HEK293 (cell line): ENCODE data around the gene HARS1.

Source experiments
- CTCF ChIA-PET: fragments of 350-600 bp; formaldehyde crosslinking; extraction: SDS; loops from one replicate; lab custom pipeline; 2021; ENCODE audit warnings: antibody characterized with exemption; lab: Yijun Ruan, JAX
- POLR2A ChIA-PET: fragments of 300-600 bp; formaldehyde crosslinking; extraction: SDS; loops from one replicate; lab custom pipeline; 2020; ENCODE audit warnings: antibody characterized with exemption, inconsistent platforms; lab: Yijun Ruan, JAX
- H3K27ac ChIP-seq: fragments of 200-500 bp; sonication (Bioruptor generic); 2 replicates; pipeline ENCODE4 v1.5.1; 2014; ENCODE audit warnings: low read depth, low read length, control low read depth, inconsistent platforms; ENCODE audit errors: extremely low read depth
- H3K36me3 ChIP-seq, 2 experiments: fragments of 200-500 bp in 1 of 2; sonication (Bioruptor generic) in 1 of 2; 1 replicate in 1 of 2; 2 replicates in 1 of 2; pipeline ENCODE4 v1.5.1; 2014 to 2017; ENCODE audit warnings: inconsistent platforms in 2 of 2, low read length in 2 of 2; ENCODE audit not compliant: control insufficient read depth in 2 of 2, insufficient read depth in 1 of 2
- H3K4me1 ChIP-seq: fragments of 200-500 bp; sonication (Bioruptor generic); 2 replicates; pipeline ENCODE4 v1.5.1; 2014; ENCODE audit warnings: mild to moderate bottlenecking, low read length, inconsistent platforms; ENCODE audit not compliant: control insufficient read depth, insufficient read depth
- H3K4me3 ChIP-seq: 2 replicates; pipeline ENCODE4 v1.5.1; 2011; ENCODE audit warnings: low read depth, mild to moderate bottlenecking, control low read depth, low read length, moderate library complexity
- H3K9me3 ChIP-seq: fragments of 200-500 bp; sonication (Bioruptor generic); 2 replicates; pipeline ENCODE4 v1.5.1; 2014; ENCODE audit warnings: low read depth, low read length, inconsistent platforms; ENCODE audit not compliant: control insufficient read depth, insufficient read depth
- EGR2 ChIP-seq: fragments of 450-650 bp; formaldehyde crosslinking; IDR thresholded peaks from 2 replicates; pipeline ENCODE4 v1.5.1; 2016; ENCODE audit warnings: low read depth, missing biosample characterization, missing genetic modification characterization
- SCRT1 ChIP-seq: fragments of 450-650 bp; formaldehyde crosslinking; IDR thresholded peaks from 2 replicates; pipeline ENCODE4 v1.5.1; 2016; ENCODE audit warnings: missing biosample characterization, missing genetic modification characterization, borderline replicate concordance
- TRIM28 ChIP-seq: IDR thresholded peaks from 2 replicates; pipeline ENCODE4 v1.6.1; 2011; ENCODE audit warnings: low read length, control low read depth, borderline replicate concordance
- ZBTB10 ChIP-seq: fragments of 450-650 bp; formaldehyde crosslinking; IDR thresholded peaks from 2 replicates; pipeline ENCODE4 v1.5.1; 2016; ENCODE audit warnings: missing biosample characterization, missing genetic modification characterization
- ZBTB48 ChIP-seq: fragments of 450-650 bp; formaldehyde crosslinking; IDR thresholded peaks from 2 replicates; pipeline ENCODE4 v1.5.1; 2016; ENCODE audit warnings: missing biosample characterization, missing genetic modification characterization
- ZBTB7A ChIP-seq: fragments of 450-650 bp; formaldehyde crosslinking; IDR thresholded peaks from 2 replicates; pipeline ENCODE4 v1.5.1; 2016; ENCODE audit warnings: low read depth, missing biosample characterization, missing genetic modification characterization
- ZEB2 ChIP-seq: fragments of 450-650 bp; formaldehyde crosslinking; IDR thresholded peaks from 2 replicates; pipeline ENCODE4 v1.5.1; 2016; ENCODE audit warnings: missing biosample characterization, missing genetic modification characterization
- ZIC2 ChIP-seq: fragments of 450-650 bp; formaldehyde crosslinking; IDR thresholded peaks from 2 replicates; pipeline ENCODE4 v1.5.1; 2016; ENCODE audit warnings: missing biosample characterization, missing genetic modification characterization
- ZNF114 ChIP-seq: fragments of 450-650 bp; formaldehyde crosslinking; IDR thresholded peaks from 2 replicates; pipeline ENCODE4 v1.5.0; 2017; ENCODE audit warnings: missing biosample characterization, missing genetic modification characterization
- ZNF248 ChIP-seq: fragments of 450-650 bp; formaldehyde crosslinking; IDR thresholded peaks from 2 replicates; pipeline ENCODE4 v1.5.1; 2017; ENCODE audit warnings: missing biosample characterization, missing genetic modification characterization
- ZNF354C ChIP-seq: fragments of 450-650 bp; formaldehyde crosslinking; IDR thresholded peaks from 2 replicates; pipeline ENCODE4 v1.5.1; 2016; ENCODE audit warnings: missing biosample characterization, missing genetic modification characterization, low read depth, borderline replicate concordance
- ZNF473 ChIP-seq: fragments of 450-650 bp; formaldehyde crosslinking; IDR thresholded peaks from 2 replicates; pipeline ENCODE4 v1.5.1; 2017; ENCODE audit warnings: missing biosample characterization, missing genetic modification characterization
- ZNF664 ChIP-seq: fragments of 450-650 bp; formaldehyde crosslinking; IDR thresholded peaks from 2 replicates; pipeline ENCODE4 v1.5.1; 2016; ENCODE audit warnings: missing biosample characterization, missing genetic modification characterization
- ZXDB ChIP-seq: fragments of 450-650 bp; formaldehyde crosslinking; IDR thresholded peaks from 2 replicates; pipeline ENCODE4 v1.5.1; 2016; ENCODE audit warnings: missing biosample characterization, missing genetic modification characterization
- TF ChIP-seq, protein P1 (sequence below): fragments of 450-650 bp; formaldehyde crosslinking; IDR thresholded peaks from 2 replicates; pipeline ENCODE4 v1.5.1; 2016; ENCODE audit warnings: missing biosample characterization, missing genetic modification characterization, low read depth
- TF ChIP-seq, protein P2 (sequence below): fragments of 450-650 bp; IDR thresholded peaks from 2 replicates; pipeline ENCODE4 v1.5.1; 2018; ENCODE audit warnings: missing biosample characterization, missing genetic modification characterization
- TF ChIP-seq, protein P3 (sequence below): fragments of 450-650 bp; formaldehyde crosslinking; IDR thresholded peaks from 2 replicates; pipeline ENCODE4 v1.5.1; 2016; ENCODE audit warnings: missing biosample characterization, missing genetic modification characterization

Gene HARS1

GRCh38 chr5:140630292-140631035 lies 60.7 kb downstream of the HARS1 start (continued):
- TF ChIP-seq ZNF248 (tag by site-specific recombination): no peak
- TF ChIP-seq, all 188 proteins: peak for 0

DNA sequence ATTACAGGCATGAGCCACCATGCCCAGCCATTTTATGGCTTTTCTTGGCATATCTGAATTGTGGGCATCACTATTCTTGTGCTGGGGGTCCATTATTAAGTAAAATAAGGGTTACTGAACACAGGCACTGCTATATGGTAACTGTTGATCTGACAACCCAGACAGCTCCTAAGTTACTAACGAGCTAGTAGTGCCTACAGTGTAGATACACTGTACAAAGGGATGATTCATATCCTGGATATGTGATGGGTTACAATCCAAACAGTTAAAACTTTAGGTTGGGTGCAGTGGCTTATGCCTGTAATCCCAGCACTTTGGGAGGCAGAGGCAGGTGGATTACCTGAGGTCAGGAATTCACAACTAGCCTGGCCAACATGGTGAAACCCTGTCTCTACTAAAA lies 62.5 kb downstream of the HARS1 start:
- POLR2A ChIA-PET: no interaction called here

More for the DNA sequence above, 62.5 kb downstream of the HARS1 start:
- Histone ChIP-seq H3K27ac (no peak overlapping the region), H3K36me3 (no peaks in the 10 kb centered on the region), H3K4me3 (no peak overlapping the region), H3K9me3 (no peaks in the 10 kb centered on the region; the same call in 1 of the 2 replicates), H3K4me1 (no peaks in the 10 kb centered on the region)
- CTCF ChIA-PET: no interaction called here
- TF ChIP-seq SCRT1 (tag by site-specific recombination) (no peak), ZNF354C (no peak), ZBTB48 (tag by site-specific recombination) (no peak), ZIC2 (tag by site-specific recombination) (no peak), ZNF473 (tag by site-specific recombination) (no peak), EGR2 (tag by site-specific recombination) (no peak), ZXDB (tag by site-specific recombination) (no peak), TRIM28 (no peak), ZNF664 (tag by site-specific recombination) (no peak), ZBTB10 (tag by site-specific recombination) (no peak), ZBTB7A (no peak), ZEB2 (no peak), ZNF114 (tag by site-specific recombination) (no peak)
- TF ChIP-seq, protein P1, sequence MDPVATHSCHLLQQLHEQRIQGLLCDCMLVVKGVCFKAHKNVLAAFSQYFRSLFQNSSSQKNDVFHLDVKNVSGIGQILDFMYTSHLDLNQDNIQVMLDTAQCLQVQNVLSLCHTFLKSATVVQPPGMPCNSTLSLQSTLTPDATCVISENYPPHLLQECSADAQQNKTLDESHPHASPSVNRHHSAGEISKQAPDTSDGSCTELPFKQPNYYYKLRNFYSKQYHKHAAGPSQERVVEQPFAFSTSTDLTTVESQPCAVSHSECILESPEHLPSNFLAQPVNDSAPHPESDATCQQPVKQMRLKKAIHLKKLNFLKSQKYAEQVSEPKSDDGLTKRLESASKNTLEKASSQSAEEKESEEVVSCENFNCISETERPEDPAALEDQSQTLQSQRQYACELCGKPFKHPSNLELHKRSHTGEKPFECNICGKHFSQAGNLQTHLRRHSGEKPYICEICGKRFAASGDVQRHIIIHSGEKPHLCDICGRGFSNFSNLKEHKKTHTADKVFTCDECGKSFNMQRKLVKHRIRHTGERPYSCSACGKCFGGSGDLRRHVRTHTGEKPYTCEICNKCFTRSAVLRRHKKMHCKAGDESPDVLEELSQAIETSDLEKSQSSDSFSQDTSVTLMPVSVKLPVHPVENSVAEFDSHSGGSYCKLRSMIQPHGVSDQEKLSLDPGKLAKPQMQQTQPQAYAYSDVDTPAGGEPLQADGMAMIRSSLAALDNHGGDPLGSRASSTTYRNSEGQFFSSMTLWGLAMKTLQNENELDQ (tag by site-specific recombination): no peak
- TF ChIP-seq, protein P2, sequence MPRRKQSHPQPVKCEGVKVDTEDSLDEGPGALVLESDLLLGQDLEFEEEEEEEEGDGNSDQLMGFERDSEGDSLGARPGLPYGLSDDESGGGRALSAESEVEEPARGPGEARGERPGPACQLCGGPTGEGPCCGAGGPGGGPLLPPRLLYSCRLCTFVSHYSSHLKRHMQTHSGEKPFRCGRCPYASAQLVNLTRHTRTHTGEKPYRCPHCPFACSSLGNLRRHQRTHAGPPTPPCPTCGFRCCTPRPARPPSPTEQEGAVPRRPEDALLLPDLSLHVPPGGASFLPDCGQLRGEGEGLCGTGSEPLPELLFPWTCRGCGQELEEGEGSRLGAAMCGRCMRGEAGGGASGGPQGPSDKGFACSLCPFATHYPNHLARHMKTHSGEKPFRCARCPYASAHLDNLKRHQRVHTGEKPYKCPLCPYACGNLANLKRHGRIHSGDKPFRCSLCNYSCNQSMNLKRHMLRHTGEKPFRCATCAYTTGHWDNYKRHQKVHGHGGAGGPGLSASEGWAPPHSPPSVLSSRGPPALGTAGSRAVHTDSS (tag by site-specific recombination): no peak
- TF ChIP-seq, protein P3, sequence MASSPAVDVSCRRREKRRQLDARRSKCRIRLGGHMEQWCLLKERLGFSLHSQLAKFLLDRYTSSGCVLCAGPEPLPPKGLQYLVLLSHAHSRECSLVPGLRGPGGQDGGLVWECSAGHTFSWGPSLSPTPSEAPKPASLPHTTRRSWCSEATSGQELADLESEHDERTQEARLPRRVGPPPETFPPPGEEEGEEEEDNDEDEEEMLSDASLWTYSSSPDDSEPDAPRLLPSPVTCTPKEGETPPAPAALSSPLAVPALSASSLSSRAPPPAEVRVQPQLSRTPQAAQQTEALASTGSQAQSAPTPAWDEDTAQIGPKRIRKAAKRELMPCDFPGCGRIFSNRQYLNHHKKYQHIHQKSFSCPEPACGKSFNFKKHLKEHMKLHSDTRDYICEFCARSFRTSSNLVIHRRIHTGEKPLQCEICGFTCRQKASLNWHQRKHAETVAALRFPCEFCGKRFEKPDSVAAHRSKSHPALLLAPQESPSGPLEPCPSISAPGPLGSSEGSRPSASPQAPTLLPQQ: no peak
